ENCODE measurements around the gene ASTE1.
A peak's percentile ranks its signal among the peaks of the same experiment; 100 is the strongest.

The ASTE1 gene

DNA sequence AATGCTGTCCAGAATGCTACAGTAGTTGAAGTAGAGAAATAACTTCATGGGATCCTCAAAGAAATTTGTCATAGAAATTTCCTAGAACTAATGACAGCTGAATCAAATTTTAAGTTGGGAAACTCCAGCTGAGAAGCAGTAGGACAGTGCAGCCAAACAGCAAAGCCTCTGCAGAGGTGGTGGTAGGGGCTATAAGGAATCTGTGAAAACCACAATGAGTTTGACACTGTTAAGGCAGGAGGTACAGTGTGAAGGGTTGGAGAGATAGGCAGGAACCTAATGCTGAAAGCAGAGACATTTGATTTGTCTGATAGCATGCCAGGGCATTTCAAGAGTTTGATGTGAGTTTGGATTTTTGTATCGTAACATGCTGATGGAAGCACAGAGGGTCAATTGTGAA is 22.0 kb downstream of the ASTE1 start:
- TF ChIP-seq, protein P1, sequence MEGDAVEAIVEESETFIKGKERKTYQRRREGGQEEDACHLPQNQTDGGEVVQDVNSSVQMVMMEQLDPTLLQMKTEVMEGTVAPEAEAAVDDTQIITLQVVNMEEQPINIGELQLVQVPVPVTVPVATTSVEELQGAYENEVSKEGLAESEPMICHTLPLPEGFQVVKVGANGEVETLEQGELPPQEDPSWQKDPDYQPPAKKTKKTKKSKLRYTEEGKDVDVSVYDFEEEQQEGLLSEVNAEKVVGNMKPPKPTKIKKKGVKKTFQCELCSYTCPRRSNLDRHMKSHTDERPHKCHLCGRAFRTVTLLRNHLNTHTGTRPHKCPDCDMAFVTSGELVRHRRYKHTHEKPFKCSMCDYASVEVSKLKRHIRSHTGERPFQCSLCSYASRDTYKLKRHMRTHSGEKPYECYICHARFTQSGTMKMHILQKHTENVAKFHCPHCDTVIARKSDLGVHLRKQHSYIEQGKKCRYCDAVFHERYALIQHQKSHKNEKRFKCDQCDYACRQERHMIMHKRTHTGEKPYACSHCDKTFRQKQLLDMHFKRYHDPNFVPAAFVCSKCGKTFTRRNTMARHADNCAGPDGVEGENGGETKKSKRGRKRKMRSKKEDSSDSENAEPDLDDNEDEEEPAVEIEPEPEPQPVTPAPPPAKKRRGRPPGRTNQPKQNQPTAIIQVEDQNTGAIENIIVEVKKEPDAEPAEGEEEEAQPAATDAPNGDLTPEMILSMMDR (IDR thresholded peaks at IDR 0.05), result no peak
- H3K4me3 Mint-ChIP-seq, result no peak overlapping the region
- H3K36me3 Mint-ChIP-seq (ENCODE audit: low read depth), result peaks cover 44% of the 10 kb centered on the region
- H3K9me3 Mint-ChIP-seq, result no peaks in the 10 kb centered on the region
- no peaks in the 10 kb centered on the region for H3K27me3 Mint-ChIP-seq (ENCODE audit: low read depth, poor library complexity)
- no peak overlapping the region for H3K27ac Mint-ChIP-seq
- H3K4me1 Mint-ChIP-seq, result no peaks in the 10 kb centered on the region
- no peak for DNase-seq

GRCh38 chr3:131001071-131001470 is 25.6 kb downstream of the ASTE1 start:
- no peak overlapping the region for H3K4me3 Mint-ChIP-seq
- H3K27me3 Mint-ChIP-seq (ENCODE audit: low read depth, poor library complexity), result no peaks in the 10 kb centered on the region
- DNase-seq, result no peak
- peaks cover 41% of the 10 kb centered on the region for H3K36me3 Mint-ChIP-seq (ENCODE audit: low read depth)
- H3K27ac Mint-ChIP-seq, result no peak overlapping the region
- H3K4me1 Mint-ChIP-seq, result no peaks in the 10 kb centered on the region
- TF ChIP-seq, protein P1 (IDR thresholded peaks at IDR 0.05), result no peak
- H3K9me3 Mint-ChIP-seq, result no peaks in the 10 kb centered on the region

DNA sequence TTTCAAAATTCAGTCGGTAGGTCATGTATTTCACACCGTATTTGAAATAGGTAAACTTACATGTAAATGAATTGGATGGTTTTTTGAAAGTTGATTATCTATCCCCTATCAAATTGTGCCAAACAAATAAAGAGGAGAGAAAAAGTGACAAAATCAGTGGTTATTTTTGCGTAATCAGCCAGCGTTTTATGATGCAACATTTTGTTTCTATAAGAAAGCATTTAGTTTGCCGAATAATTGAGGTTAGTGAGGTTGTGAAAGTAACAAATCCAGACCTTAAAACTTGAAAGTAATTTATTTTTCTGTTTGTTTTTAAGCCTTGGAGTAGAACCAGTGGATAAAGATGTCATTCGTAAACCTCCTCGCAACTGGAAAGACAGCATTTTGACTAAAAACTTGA is 29.3 kb downstream of the ASTE1 start:
- Mint-ChIP-seq H3K27me3 (ENCODE audit: low read depth, poor library complexity) (peaks cover 4% of the 10 kb centered on the region), H3K27ac (peak overlapping the region; percentile 21), H3K9me3 (no peaks in the 10 kb centered on the region), H3K4me1 (peaks cover 1% of the 10 kb centered on the region), H3K4me3 (no peak overlapping the region), H3K36me3 (ENCODE audit: low read depth) (peaks cover 26% of the 10 kb centered on the region)
- no peak for DNase-seq
- TF ChIP-seq, protein P1 (IDR thresholded peaks at IDR 0.05), result no peak

- DNase-seq, result no peak
- peaks cover 22% of the 10 kb centered on the region for H3K4me1 Mint-ChIP-seq
- peaks cover 29% of the 10 kb centered on the region for H3K36me3 Mint-ChIP-seq (ENCODE audit: low read depth)
- TF ChIP-seq, protein P1 (IDR thresholded peaks at IDR 0.05), result no peak
- no peak overlapping the region for H3K4me3 Mint-ChIP-seq
- H3K27me3 Mint-ChIP-seq (ENCODE audit: low read depth, poor library complexity), result peaks cover 4% of the 10 kb centered on the region
- peak overlapping the region; percentile 4 for H3K27ac Mint-ChIP-seq
- H3K9me3 Mint-ChIP-seq, result no peaks in the 10 kb centered on the region
Measured at GRCh38 chr3:130992344-130992743, 34.3 kb downstream of the ASTE1 start.

GRCh38 chr3:130991126-130991525 is 35.5 kb downstream of the ASTE1 start:
- Mint-ChIP-seq H3K4me1 (peaks cover 22% of the 10 kb centered on the region), H3K9me3 (no peaks in the 10 kb centered on the region), H3K27ac (peak overlapping the region; percentile 62), H3K36me3 (ENCODE audit: low read depth) (peaks cover 19% of the 10 kb centered on the region), H3K4me3 (no peak overlapping the region), H3K27me3 (ENCODE audit: low read depth, poor library complexity) (peaks cover 4% of the 10 kb centered on the region)
- no peak for DNase-seq
- TF ChIP-seq, protein P1 (IDR thresholded peaks at IDR 0.05), result no peak

DNA sequence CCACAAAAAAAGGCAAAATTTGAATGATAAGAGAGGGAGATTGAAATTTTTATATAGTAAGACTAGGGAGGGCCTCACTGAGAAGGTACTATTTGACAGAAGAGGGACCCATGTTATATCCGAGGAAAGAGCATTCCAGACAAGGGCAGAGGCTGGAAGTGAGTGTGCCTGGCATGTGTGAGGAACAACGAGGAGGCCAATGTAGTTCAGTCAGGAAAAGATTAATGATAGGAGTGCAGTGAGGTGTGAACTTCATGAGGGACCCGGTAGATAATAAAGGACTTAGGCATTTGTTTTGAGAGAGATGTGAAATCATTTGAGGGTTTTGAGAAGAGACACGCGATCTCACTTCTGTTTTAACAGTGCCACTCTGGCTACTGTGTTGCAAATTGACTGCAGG is 36.3 kb downstream of the ASTE1 start:
- no peaks in the 10 kb centered on the region for H3K9me3 Mint-ChIP-seq
- peaks cover 13% of the 10 kb centered on the region for H3K36me3 Mint-ChIP-seq (ENCODE audit: low read depth)
- DNase-seq, result no peak
- H3K27me3 Mint-ChIP-seq (ENCODE audit: low read depth, poor library complexity), result peaks cover 4% of the 10 kb centered on the region
- H3K27ac Mint-ChIP-seq, result no peak overlapping the region
- TF ChIP-seq, protein P1 (IDR thresholded peaks at IDR 0.05), result no peak
- H3K4me3 Mint-ChIP-seq, result no peak overlapping the region
- H3K4me1 Mint-ChIP-seq, result peaks cover 22% of the 10 kb centered on the region
